GM21390 (cell line): Measurements from ENCODE around the gene ACY1.
A peak's percentile ranks its signal among the peaks of the same experiment; 100 is the strongest.

ENCODE experiments used
- ATAC-seq: cut with Tn5 transposase; IDR thresholded peaks from one replicate; pipeline ENCODE4 v1.9.1; 2021; ENCODE audit not compliant: unreplicated experiment

Gene ACY1

DNA sequence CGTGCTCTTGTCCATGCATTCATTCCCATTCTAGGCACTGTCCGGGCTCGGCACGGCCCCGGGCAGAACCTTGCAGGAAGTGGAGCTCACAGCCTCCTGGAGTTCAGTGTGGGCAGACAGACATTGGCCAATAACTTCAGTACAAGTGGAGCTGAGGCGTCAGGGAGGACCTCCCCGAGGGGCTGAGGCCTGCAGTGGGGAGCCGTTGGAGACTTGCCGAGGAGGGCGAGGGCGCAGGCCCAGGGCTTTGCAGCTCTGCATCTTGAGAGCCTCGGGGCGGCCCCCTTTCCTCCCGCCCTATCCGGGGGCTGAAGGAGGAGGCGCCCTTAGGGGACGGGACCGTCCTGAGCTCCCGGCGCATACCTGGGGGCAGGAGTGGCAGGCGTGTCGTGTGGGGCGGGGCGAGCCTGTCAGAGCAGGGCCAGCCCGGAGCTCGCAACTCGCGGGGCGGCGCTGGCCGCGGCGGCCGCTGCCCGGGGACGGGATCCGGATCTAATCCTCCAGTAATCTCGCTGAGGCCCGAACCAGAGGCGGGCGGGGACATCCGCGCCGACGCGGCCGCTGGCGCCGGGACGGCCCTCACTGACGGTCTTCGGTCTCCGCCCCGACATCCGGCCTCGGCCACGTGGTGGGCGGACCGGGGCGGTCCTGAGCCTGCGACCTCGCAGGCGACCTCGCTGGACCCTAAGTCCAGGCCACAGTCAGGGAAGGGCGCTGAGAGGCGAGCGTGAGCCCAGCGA lies at the start of gene ACY1:
Gene ACY1 (plus strand): TSS at position 698 of the 740 bp plus-strand sequence. CDS start 530 bp downstream, outside the sequence.
- ATAC-seq, result peak; percentile 77

GRCh38 chr3:51934139-51934850 lies 49.0 kb upstream of the ACY1 start:
- ATAC-seq, result no peak

- no peak for ATAC-seq
Observed at GRCh38 chr3:51934991-51935885, 48.1 kb upstream of the ACY1 start.

DNA sequence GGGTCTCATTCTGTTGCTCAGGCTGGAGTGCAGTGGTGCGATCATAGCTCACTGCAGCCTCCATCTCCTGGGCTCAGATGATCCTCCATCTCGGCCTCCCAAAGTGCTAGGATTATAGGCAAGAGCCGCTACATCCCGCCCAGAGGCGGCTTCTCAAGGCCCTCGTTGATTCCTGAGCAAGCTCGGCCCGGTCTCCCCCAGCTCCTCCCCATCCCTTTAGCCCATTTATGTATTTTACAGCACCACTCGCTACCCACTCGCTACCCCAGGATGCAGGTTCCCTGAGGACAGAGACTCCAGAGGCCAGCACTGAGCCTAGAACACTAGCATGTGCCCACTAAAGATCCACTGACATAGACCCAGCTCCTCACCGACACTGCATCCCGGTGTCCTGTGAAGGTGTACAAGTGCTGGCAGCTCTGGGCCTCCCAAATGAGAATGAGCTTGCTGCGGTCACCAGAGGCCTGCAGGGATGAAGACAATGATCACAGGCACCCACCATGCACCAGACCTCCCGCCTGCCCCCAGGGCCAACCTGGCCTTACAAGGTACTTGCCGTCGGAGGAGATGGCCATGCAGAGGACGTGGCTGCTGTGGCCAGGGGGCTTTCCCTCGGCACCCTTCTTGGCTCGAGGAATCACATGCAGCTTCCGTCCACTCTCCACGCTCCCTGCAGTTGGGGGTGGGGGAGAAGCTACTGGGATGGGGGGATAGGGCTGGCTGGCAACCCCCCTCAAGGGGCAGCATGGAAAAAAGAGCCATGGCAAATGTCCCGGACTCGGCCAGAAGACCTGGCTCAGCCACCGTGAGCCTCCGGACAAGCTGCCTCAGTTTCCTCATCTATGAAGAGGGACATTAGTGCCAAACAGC lies 47.2 kb upstream of the ACY1 start:
- ATAC-seq, result no peak

GRCh38 chr3:51937014-51937413 lies 46.3 kb upstream of the ACY1 start:
- no peak for ATAC-seq

- ATAC-seq, result no peak
Observed at GRCh38 chr3:51937611-51938450, 45.5 kb upstream of the ACY1 start.

DNA sequence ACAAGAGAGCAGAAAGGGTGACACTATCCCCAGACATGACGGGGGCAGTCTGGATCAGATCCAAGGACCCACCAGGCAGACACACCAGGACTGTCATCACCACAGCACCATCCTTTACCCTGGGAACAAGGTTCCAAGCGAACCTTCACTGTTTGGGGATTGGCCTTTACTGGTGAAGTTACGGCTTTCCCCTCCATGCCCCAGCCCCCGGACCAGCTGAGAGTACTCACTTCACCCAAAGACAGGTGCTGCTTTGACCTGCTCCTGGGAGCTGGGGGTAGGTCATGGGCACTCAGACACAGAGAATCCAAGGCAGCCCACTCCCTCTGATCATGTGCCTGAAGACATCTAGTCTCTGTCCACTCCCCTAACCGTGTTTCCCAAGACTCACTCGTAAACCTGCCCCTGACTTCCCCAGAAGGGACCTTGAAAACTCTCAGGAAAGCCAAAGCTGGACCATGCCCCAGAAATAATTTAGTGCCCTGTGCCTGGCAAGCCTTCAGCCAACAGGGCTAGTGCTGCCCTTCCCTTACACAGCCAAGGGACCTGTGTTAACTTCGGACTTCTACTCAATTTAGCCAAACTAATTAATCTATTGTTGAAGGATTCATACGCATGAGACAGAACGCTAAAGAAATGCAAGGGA lies 44.4 kb upstream of the ACY1 start:
- ATAC-seq, result no peak

DNA sequence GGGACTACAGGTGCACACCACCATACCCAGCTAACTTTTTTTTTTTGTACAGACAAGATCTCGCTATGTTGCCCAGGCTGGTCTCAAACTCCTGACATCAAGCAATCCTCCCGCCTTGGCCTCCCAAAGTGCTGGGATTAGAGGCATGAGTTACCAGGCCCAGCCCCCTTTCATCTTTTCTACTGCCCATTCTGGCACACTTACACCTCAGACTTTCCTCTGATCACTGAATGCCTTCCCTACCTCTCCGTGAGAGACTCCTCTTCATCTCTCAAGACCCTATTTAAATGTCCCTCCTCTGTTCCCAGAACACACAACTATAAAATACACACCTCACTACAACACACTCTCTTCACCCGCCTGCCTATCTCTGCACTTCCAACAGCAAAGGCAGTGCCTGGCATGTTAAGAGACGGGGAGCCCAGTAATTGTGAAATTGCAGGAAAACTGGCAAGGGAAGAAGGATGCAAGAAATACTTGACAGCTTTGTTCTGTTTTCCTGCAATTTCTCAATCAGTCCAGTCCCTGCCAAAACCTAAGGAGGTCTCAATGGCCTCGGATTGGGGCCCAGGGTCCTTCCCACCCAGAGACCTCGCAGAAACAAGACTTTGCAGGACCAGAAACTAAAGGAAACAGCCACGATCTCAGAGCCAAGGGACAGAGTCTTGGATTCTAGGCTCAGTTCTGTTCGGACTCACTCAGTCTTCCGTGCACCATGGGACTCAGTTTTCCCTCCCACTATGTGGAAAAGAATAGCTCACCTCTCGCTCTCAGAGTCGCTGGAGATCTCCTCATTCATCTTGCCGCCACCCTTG lies 42.5 kb upstream of the ACY1 start:
- no peak for ATAC-seq

- no peak for ATAC-seq
Observed at GRCh38 chr3:51941463-51941797, 41.9 kb upstream of the ACY1 start.

GRCh38 chr3:51941798-51942602 lies 41.3 kb upstream of the ACY1 start, which contains the start of the genes PARP3 and RRP9:
PARP3 (plus strand) TSS chr3:51942363; CDS start chr3:51943356, 993 bp downstream.
RRP9 (minus strand) TSS chr3:51941904; CDS start chr3:51941867, 37 bp downstream.
- peak; percentile 91 for ATAC-seq

- no peak for ATAC-seq
Observed at GRCh38 chr3:51942603-51943450, 40.5 kb upstream of the ACY1 start.

- ATAC-seq, result no peak
Observed at GRCh38 chr3:51943451-51944391, 39.6 kb upstream of the ACY1 start.

DNA sequence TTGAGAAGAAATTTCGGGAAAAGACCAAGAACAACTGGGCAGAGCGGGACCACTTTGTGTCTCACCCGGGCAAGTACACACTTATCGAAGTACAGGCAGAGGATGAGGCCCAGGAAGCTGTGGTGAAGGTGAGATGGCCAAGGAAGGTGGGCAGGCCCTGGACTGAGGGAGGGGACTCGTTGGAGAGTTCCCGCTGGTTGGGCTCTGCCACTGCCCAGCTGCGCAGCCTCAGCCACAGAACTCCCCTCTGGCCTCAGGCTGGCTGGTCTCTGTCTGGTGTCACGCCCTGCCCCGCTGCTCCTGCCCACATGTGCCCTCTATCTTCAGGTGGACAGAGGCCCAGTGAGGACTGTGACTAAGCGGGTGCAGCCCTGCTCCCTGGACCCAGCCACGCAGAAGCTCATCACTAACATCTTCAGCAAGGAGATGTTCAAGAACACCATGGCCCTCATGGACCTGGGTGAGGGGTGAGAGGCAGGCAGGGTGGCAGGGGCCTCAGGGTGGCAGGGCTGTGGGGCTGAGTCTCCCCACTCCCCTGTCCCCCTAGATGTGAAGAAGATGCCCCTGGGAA lies 38.8 kb upstream of the ACY1 start:
- ATAC-seq, result no peak

GRCh38 chr3:51945031-51945840 lies 38.1 kb upstream of the ACY1 start:
- ATAC-seq, result no peak
